ENCODE measurements around the gene TACSTD2.

TACSTD2 gene

GRCh38 chr1:58590019-58590418 lies 13.0 kb upstream of the TACSTD2 start:
- no peak for DNase-seq (ENCODE audit: low read depth)
- TF ChIP-seq, protein P1, sequence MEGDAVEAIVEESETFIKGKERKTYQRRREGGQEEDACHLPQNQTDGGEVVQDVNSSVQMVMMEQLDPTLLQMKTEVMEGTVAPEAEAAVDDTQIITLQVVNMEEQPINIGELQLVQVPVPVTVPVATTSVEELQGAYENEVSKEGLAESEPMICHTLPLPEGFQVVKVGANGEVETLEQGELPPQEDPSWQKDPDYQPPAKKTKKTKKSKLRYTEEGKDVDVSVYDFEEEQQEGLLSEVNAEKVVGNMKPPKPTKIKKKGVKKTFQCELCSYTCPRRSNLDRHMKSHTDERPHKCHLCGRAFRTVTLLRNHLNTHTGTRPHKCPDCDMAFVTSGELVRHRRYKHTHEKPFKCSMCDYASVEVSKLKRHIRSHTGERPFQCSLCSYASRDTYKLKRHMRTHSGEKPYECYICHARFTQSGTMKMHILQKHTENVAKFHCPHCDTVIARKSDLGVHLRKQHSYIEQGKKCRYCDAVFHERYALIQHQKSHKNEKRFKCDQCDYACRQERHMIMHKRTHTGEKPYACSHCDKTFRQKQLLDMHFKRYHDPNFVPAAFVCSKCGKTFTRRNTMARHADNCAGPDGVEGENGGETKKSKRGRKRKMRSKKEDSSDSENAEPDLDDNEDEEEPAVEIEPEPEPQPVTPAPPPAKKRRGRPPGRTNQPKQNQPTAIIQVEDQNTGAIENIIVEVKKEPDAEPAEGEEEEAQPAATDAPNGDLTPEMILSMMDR (IDR thresholded peaks at IDR 0.05; ENCODE audit: control insufficient read depth, insufficient read depth, low read depth, low read length, missing control alignments) = no peak
- no peak overlapping the region for H3K4me3 ChIP-seq (ENCODE audit: control insufficient read depth, low read depth, low read length)

DNA sequence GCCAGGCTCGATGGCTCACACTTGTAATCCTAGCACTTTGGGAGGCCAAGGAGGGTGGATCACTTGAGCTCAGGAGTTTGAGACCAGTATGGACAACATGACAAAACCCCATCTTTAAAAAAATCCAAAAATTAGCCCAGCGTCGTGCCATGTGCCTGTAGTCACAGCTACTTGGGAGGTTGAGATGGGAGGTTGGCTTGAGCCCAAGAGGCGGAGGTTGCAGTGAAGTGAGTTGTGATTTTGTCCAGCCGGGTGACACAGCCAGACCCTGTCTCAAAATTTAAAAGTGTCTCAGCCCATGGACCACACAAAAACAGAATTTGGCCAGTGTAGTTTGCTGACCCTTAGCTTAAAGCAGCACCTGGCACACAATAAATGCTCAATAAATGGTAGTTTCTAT lies 11.3 kb upstream of the TACSTD2 start:
- no peak for DNase-seq (ENCODE audit: low read depth)
- TF ChIP-seq, protein P1 (IDR thresholded peaks at IDR 0.05; ENCODE audit: control insufficient read depth, insufficient read depth, low read depth, low read length, missing control alignments) = no peak

DNA sequence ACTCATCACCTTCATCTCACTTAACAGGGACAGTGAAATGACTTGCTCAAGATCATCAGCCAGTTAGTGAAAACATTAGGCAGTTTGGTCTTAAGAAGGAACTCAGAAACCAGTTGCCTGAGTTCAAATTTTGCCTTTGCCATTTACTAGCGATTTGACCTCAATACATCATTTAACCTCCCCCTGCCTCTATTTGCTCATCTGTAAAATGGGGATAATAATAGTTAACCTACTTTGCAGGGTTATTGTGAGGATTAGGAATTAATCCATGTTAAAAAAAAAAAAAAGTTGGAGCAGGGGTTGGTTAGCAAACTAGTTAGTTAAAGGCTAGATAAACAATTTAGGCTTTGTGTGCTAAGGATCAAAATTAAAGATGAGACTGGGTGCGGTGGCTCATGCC lies 10.6 kb upstream of the TACSTD2 start:
- TF ChIP-seq, protein P1 (IDR thresholded peaks at IDR 0.05; ENCODE audit: control insufficient read depth, insufficient read depth, low read depth, low read length, missing control alignments) = no peak
- H3K4me3 ChIP-seq (ENCODE audit: control insufficient read depth, low read depth, low read length) = no peak overlapping the region
- no peak for DNase-seq (ENCODE audit: low read depth)

More for the DNA sequence above, 11.3 kb upstream of the TACSTD2 start:
- H3K4me3 ChIP-seq (ENCODE audit: control insufficient read depth, low read depth, low read length) = no peak overlapping the region

GRCh38 chr1:58586271-58586670 lies 9.2 kb upstream of the TACSTD2 start:
- DNase-seq (ENCODE audit: low read depth) = no peak
- no peak overlapping the region for H3K4me3 ChIP-seq (ENCODE audit: control insufficient read depth, low read depth, low read length)
- TF ChIP-seq, protein P1 (IDR thresholded peaks at IDR 0.05; ENCODE audit: control insufficient read depth, insufficient read depth, low read depth, low read length, missing control alignments) = no peak

- no peak for DNase-seq (ENCODE audit: low read depth)
- TF ChIP-seq, protein P1 (IDR thresholded peaks at IDR 0.05; ENCODE audit: control insufficient read depth, insufficient read depth, low read depth, low read length, missing control alignments) = no peak
- H3K4me3 ChIP-seq (ENCODE audit: control insufficient read depth, low read depth, low read length) = no peak overlapping the region
Measured at GRCh38 chr1:58585581-58586151, 8.6 kb upstream of the TACSTD2 start.

DNA sequence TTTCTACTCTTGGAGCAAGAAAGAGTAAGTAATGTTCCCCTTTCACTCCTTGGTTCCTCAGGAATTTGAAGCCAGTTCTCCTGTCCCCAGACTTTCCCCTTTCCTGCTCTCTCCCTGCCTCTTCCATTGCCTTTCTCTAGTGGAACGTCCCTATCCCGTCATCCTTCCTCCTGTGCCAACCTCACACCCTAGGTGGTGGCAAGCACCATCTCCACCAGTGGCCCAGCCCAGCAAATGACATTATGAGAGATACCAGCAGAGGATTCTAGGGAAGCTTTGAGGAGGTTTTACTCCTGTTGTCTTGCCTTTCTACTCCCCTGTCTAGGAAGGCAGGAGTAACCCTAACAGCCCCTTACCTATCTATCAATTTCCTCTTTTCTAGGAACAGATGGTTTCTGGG lies 8.1 kb upstream of the TACSTD2 start:
- no peak overlapping the region for H3K4me3 ChIP-seq (ENCODE audit: control insufficient read depth, low read depth, low read length)
- no peak for DNase-seq (ENCODE audit: low read depth)
- TF ChIP-seq, protein P1 (IDR thresholded peaks at IDR 0.05; ENCODE audit: control insufficient read depth, insufficient read depth, low read depth, low read length, missing control alignments) = no peak

Measured in AG09309 (cell line).